Smooth muscle cell (in vitro differentiated cells): Measurements from ENCODE around the gene DHX30. TPM values are rescaled to one million over a fixed set of nuclear protein-coding genes. Genes with fewer than 3 reads are reported as not detected.

Source experiments
- DNase-seq: peaks from one replicate; lab custom pipeline; 2025; ENCODE audit not compliant: unreplicated experiment; lab: John Stamatoyannopoulos, UW
- H2AFZ ChIP-seq: fragments of 200-600 bp; sonication (generic); 2 replicates; pipeline ENCODE4 v1.6.0; 2016; ENCODE audit warnings: antibody characterized with exemption, low read depth, mild to moderate bottlenecking
- H3F3A ChIP-seq: fragments of 200-600 bp; sonication (generic); 2 replicates; pipeline ENCODE4 v1.6.0; 2017; ENCODE audit warnings: antibody characterized with exemption, low read depth
- H3K27ac ChIP-seq: fragments of 200-600 bp; sonication (generic); 2 replicates; pipeline ENCODE4 v1.5.1; 2016; ENCODE audit warnings: low read depth, mild to moderate bottlenecking
- H3K27me3 ChIP-seq: fragments of 200-600 bp; sonication (generic); 2 replicates; pipeline ENCODE4 v1.6.1; 2016; ENCODE audit warnings: low read depth, mild to moderate bottlenecking
- H3K36me3 ChIP-seq: fragments of 200-600 bp; sonication (generic); 2 replicates; pipeline ENCODE4 v1.5.1; 2016; ENCODE audit warnings: low read depth
- H3K4me1 ChIP-seq: fragments of 200-600 bp; sonication (generic); 2 replicates; pipeline ENCODE4 v1.5.1; 2016; ENCODE audit warnings: low read depth
- H3K4me2 ChIP-seq: fragments of 200-600 bp; sonication (generic); 2 replicates; pipeline ENCODE4 v1.6.0; 2016; ENCODE audit warnings: mild to moderate bottlenecking
- H3K4me3 ChIP-seq: fragments of 200-600 bp; sonication (generic); 2 replicates; pipeline ENCODE4 v1.5.1; 2016; ENCODE audit warnings: mild to moderate bottlenecking
- H3K79me2 ChIP-seq: fragments of 200-600 bp; sonication (generic); 2 replicates; pipeline ENCODE4 v1.6.0; 2016; ENCODE audit warnings: low read depth, mild to moderate bottlenecking
- H3K9ac ChIP-seq: fragments of 200-600 bp; sonication (generic); 2 replicates; pipeline ENCODE4 v1.6.0; 2016; ENCODE audit warnings: low read depth
- H3K9me3 ChIP-seq: fragments of 200-600 bp; sonication (generic); replicated peaks from 2 replicates; pipeline ENCODE4 v1.5.1; 2016; ENCODE audit warnings: low read depth
- H4K20me1 ChIP-seq: fragments of 200-600 bp; sonication (generic); 2 replicates; pipeline ENCODE4 v1.6.0; 2016; ENCODE audit warnings: low read depth
- CTCF ChIP-seq: fragments of 200-600 bp; sonication (generic); IDR thresholded peaks from 2 replicates; pipeline ENCODE4 v1.5.1; 2017; ENCODE audit warnings: borderline replicate concordance, mild to moderate bottlenecking, antibody characterized with exemption; ENCODE audit not compliant: insufficient read depth, poor library complexity, severe bottlenecking
- WGBS: methylation state at CpG from one replicate; pipeline ENCODE4 v1.1.7; 2016; ENCODE audit warnings: low lambda C conversion rate; 5-methylcytosine and 5-hydroxymethylcytosine counted together
- polyA plus RNA-seq: library from polyadenylated mRNA; unstranded; fragments of >200 nt; fragmentation: Nextera tagmentation; extraction: Ambion mirVana; gene quantifications from 2 replicates; pipeline ENCODE4 v1.2.1, GENCODE V29; 2016
- total RNA-seq: library from RNA; depleted of rRNA; stranded (reverse); fragments of >200 nt; gene quantifications from 2 replicates; pipeline ENCODE4 v1.2.3, GENCODE V29; 2014

The DHX30 gene
- total and polyA plus RNA-seq, 2 experiments from 2014 or later: 35.9 to 51.6 TPM

GRCh38 chr3:47867451-47868044, 64.6 kb downstream of the DHX30 start:
- DNase-seq: no peak
- peaks cover 6% of the 10 kb centered on the region for H4K20me1 ChIP-seq
- no peaks in the 10 kb centered on the region for H3K4me1 ChIP-seq
- no peak overlapping the region for H3K4me2 ChIP-seq
- WGBS: 98% methylated on average over 8 of the region's 8 CpGs
- H3K36me3 ChIP-seq: peaks cover 2% of the 10 kb centered on the region
- no peaks in the 10 kb centered on the region for H3K27me3 ChIP-seq
- no peak overlapping the region for H3K27ac ChIP-seq
- no peaks in the 10 kb centered on the region for H3K79me2 ChIP-seq
- H3F3A ChIP-seq: no peaks in the 10 kb centered on the region
- H3K4me3 ChIP-seq: no peak overlapping the region
- H3K9ac ChIP-seq: no peak overlapping the region
- no peaks in the 10 kb centered on the region for H3K9me3 ChIP-seq
- TF ChIP-seq CTCF: no peak
- no peak overlapping the region for H2AFZ ChIP-seq

GRCh38 chr3:47868306-47868705, 65.4 kb downstream of the DHX30 start:
- WGBS: 94% methylated on average over 2 of the region's 2 CpGs
- H3K9me3 ChIP-seq: no peaks in the 10 kb centered on the region

DNA sequence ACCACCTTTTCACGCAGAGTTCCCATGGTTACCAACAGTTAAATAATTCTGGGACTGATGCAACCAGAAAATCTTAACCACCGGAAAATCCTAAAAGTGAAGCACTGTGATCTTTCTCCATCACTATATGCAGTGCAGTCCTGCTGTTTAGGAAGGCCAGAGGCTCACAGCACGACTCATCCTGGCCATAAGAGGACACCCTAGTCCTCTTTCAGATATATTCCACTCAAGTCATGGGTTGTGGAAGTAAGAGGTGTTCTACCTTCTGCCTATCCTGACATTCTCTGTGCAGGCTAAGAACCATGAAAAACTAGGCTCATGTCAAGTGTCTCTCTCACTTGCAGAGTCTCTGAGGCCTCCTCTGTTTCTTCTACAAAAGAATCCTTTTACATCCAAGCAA, 67.2 kb downstream of the DHX30 start:
- Histone ChIP-seq H3K4me2 (no peak overlapping the region), H3F3A (no peaks in the 10 kb centered on the region), H3K79me2 (no peaks in the 10 kb centered on the region), H3K9ac (no peak overlapping the region), H3K4me1 (peaks cover 5% of the 10 kb centered on the region), H4K20me1 (peaks cover 15% of the 10 kb centered on the region), H3K36me3 (peaks cover 2% of the 10 kb centered on the region), H3K9me3 (no peaks in the 10 kb centered on the region), H3K27ac (no peak overlapping the region), H2AFZ (no peak overlapping the region), H3K27me3 (no peaks in the 10 kb centered on the region), H3K4me3 (no peak overlapping the region)
- DNase-seq: no peak
- 88% methylated on average over 3 of the region's 3 CpGs for WGBS
- TF ChIP-seq CTCF: no peak

More at GRCh38 chr3:47868306-47868705, 65.4 kb downstream of the DHX30 start:
- Histone ChIP-seq H3K9ac (no peak overlapping the region), H3K4me2 (no peak overlapping the region), H3K79me2 (no peaks in the 10 kb centered on the region), H3K27me3 (no peaks in the 10 kb centered on the region), H3F3A (no peaks in the 10 kb centered on the region), H2AFZ (no peak overlapping the region), H4K20me1 (peaks cover 7% of the 10 kb centered on the region), H3K4me1 (no peaks in the 10 kb centered on the region), H3K4me3 (no peak overlapping the region), H3K27ac (no peak overlapping the region), H3K36me3 (peaks cover 2% of the 10 kb centered on the region)
- no peak for TF ChIP-seq CTCF
- no peak for DNase-seq

DNA sequence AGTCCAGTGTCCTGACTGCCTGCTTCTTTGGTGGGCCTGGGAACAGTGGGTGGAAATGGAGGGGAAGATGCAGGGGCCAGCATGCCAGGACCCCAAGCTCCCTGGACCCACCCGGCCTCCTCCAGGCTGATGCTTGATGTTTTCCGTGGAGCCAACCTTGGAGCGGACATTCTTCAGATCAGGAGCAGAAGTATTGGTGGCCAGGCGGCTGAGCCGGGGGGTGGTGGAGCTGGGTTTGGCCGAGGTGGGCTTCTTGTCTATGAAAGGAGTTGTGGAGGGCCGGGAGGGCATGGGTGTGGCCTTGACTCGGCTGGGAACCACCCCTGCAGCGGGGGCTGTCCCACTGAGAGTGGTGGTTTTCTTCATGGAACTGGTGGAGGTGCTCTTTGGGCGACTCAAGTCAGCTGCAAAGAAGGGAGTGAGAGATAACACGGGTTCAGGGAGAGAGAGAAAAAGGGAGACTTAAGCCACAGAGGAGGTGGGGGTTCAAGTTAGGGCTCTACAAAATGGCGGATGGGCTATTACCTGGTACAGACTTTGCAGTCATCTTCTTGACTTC, 67.8 kb downstream of the DHX30 start:
- 98% methylated on average over 12 of the region's 12 CpGs for WGBS
- Histone ChIP-seq H3K9ac (no peak overlapping the region), H3F3A (no peaks in the 10 kb centered on the region), H3K79me2 (no peaks in the 10 kb centered on the region), H3K36me3 (peaks cover 2% of the 10 kb centered on the region), H4K20me1 (peaks cover 15% of the 10 kb centered on the region), H3K4me1 (peaks cover 9% of the 10 kb centered on the region), H2AFZ (no peak overlapping the region), H3K27me3 (no peaks in the 10 kb centered on the region), H3K27ac (no peak overlapping the region), H3K4me2 (no peak overlapping the region), H3K9me3 (no peaks in the 10 kb centered on the region), H3K4me3 (no peak overlapping the region)
- TF ChIP-seq CTCF: no peak
- no peak for DNase-seq
